Adrenal gland (tissue), 12 donors: Measurements from ENCODE around the gene REEP3. TPM values are rescaled to one million over a fixed set of nuclear protein-coding genes. Genes with fewer than 3 reads are reported as not detected.
"Not testable (repeated sequence)": the region's sequence is repeated elsewhere in the genome, so short reads cannot be mapped to it uniquely, and the experiment has no call there.

ENCODE experiments used
- DNase-seq, 7 donors: peaks; one replicate each; pipeline ENCODE4 v3.0.0-alpha.2; 2019 to 2020
- H3K27ac ChIP-seq, 5 donors: fragments of 200-600 bp; sonication (generic) in 4 of 5; 1 replicate in 3 of 5; 2 replicates in 2 of 5; pipeline versions ENCODE4 v1.5.1 to v1.8.0; 2016 to 2020; ENCODE audit warnings: mild to moderate bottlenecking in 1 of 5
- H3K27me3 ChIP-seq: fragments of 200-600 bp; 2 replicates; pipeline ENCODE4 v1.8.0; 2021
- H3K36me3 ChIP-seq, 2 donors: fragments of 200-600 bp; replicated peaks in 1 of 2; 1 replicate in 1 of 2; 2 replicates in 1 of 2; pipeline versions ENCODE4 v1.5.1 to v1.8.0; 2018 to 2022
- H3K4me1 ChIP-seq, 2 donors: fragments of 200-600 bp; replicated peaks in 1 of 2; 1 replicate in 1 of 2; 2 replicates in 1 of 2; pipeline versions ENCODE4 v1.5.1 to v1.8.0; 2018 to 2021
- H3K4me3 ChIP-seq, 4 donors: fragments of 200-600 bp; sonication (generic) in 3 of 4; one replicate each; pipeline ENCODE4 v1.5.1; 2016 to 2018
- H3K9me3 ChIP-seq, 3 donors: fragments of 200-600 bp; sonication (generic) in 1 of 3; replicated peaks in 1 of 3; 1 replicate in 2 of 3; 2 replicates in 1 of 3; pipeline versions ENCODE4 v1.5.1 to v1.8.0; 2016 to 2021
- POLR2A ChIP-seq, 2 donors: fragments of 450-650 bp; IDR thresholded peaks; one replicate each; pipeline ENCODE4 v1.6.1; 2017; ENCODE audit warnings: antibody characterized with exemption in 2 of 2, mild to moderate bottlenecking in 2 of 2, moderate library complexity in 1 of 2
- WGBS, 4 donors: extraction: QIAGEN DNeasy Blood & Tissue Kit in 2 of 4; methylation state at CpG; one replicate each; pipeline versions ENCODE4 v1.1.5 to v1.1.7; 2013 to 2017; 5-methylcytosine and 5-hydroxymethylcytosine counted together
- intact Hi-C, 2 donors: fragments of 100-400 bp; cut with DNase I; formaldehyde crosslinking; loops; one replicate each; pipeline versions ENCODE4 v1.14.1 to v1.15.0; 2022 to 2023
- polyA plus RNA-seq, 3 donors: library from polyadenylated mRNA; stranded (reverse); fragments of 200-250 nt in 2 of 3; fragments of 350-450 nt in 1 of 3; fragmentation: Illumina TruSeq in 1 of 3; extraction: RNeasy Lipid Tissue Mini Kit (QIAGEN cat#74804) in 1 of 3; gene quantifications; one replicate each; pipeline ENCODE4 v1.2.3, GENCODE V29; 2013 to 2014
- total RNA-seq, 9 donors: library from RNA; depleted of rRNA in 4 of 9; stranded (reverse); fragments of >200 nt in 4 of 9; fragments of 120-200 nt in 1 of 9; fragmentation: NEBNext Ultra II Directional in 1 of 9; extraction: Animal tissue kit (Norgen Biotek cat#: 25700) in 1 of 9; gene quantifications; one replicate each; pipeline versions ENCODE4 v1.1.0 to v1.2.4, GENCODE V29; 2013 to 2023
- TF ChIP-seq, protein P1 (sequence below), 6 experiments: fragments of 450-650 bp in 4 of 6; fragments of 200-600 bp in 2 of 6; sonication (generic) in 1 of 6; IDR thresholded peaks; 1 replicate in 5 of 6; 2 replicates in 1 of 6; pipeline versions ENCODE4 v1.5.1 to v1.8.0; 2016 to 2021; ENCODE audit warnings: antibody characterized with exemption in 6 of 6, mild to moderate bottlenecking in 2 of 6, moderate library complexity in 1 of 6
- donor health status: healthy with polysubstance abuse.
- donor health status: Bipolar disorder and iron deficiency.
- donor health status: DM: yes; HTN: yes; CAD: no.
- donor health status: DM: no; HTN: no; CAD: no.
- donor health status: DM: no; HTN: no; CAD: no.
- donor health status: DM: yes; HTN: yes; CAD: no.

The REEP3 gene
- total and polyA plus RNA-seq, 12 donors = 5.1 to 79.8 (median 48.1) TPM

DNA sequence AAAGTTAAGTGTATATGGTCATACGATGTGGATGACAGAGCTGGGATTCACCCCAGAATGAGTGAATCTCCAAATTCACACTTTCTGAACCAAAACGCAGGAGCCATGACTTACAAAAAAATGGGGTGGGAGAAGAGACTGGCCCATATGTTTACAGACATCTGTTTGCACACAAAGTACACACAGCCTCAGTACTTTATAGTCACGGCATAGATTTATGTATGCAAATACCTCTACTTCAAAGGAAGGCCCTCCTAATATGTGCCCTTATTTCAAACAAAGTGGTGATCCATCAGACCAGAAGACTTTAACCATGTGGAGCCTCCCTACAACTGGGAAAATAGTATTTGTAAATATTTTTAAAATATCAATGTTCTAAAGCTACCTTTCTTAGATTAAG lies 33.2 kb upstream of the REEP3 start:
- TF ChIP-seq POLR2A (IDR thresholded peaks at IDR 0.05) = no peak
- TF ChIP-seq, protein P1, sequence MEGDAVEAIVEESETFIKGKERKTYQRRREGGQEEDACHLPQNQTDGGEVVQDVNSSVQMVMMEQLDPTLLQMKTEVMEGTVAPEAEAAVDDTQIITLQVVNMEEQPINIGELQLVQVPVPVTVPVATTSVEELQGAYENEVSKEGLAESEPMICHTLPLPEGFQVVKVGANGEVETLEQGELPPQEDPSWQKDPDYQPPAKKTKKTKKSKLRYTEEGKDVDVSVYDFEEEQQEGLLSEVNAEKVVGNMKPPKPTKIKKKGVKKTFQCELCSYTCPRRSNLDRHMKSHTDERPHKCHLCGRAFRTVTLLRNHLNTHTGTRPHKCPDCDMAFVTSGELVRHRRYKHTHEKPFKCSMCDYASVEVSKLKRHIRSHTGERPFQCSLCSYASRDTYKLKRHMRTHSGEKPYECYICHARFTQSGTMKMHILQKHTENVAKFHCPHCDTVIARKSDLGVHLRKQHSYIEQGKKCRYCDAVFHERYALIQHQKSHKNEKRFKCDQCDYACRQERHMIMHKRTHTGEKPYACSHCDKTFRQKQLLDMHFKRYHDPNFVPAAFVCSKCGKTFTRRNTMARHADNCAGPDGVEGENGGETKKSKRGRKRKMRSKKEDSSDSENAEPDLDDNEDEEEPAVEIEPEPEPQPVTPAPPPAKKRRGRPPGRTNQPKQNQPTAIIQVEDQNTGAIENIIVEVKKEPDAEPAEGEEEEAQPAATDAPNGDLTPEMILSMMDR (IDR thresholded peaks at IDR 0.05) = no peak
- no peaks in the 10 kb centered on the region for H3K9me3 ChIP-seq
- no peaks in the 10 kb centered on the region for H3K27me3 ChIP-seq
- no peaks in the 10 kb centered on the region for H3K36me3 ChIP-seq
- peaks cover 20 to 46% of the 10 kb centered on the region in 2 donors for H3K4me1 ChIP-seq
- DNase-seq = no peak
- intact Hi-C loops = no loop called here
- WGBS, 4 donors = 87 to 97% (median 95%) methylated on average over 3 of the region's 3 CpGs
- no peak overlapping the region for H3K4me3 ChIP-seq
- no peak overlapping the region for H3K27ac ChIP-seq

DNA sequence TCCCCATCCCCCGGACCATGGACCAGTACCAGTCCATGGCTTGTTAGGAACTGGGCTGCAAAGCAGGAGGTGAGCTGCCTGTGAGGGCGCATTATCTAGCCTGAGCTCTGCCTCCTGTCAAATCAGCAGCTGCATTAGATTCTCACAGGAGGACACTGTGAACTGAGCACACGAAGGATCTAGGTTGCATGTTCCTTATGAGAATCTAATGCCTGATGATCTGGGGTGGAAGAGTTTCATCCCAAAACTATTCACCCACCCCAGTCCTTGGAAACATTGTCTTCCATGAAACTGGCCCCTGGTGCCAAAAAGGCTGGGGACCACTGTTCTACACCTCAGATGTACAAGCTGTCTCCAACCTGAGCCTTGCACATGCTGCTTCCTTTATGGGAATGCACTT lies 31.4 kb upstream of the REEP3 start:
- H3K4me3 ChIP-seq = no peak overlapping the region
- TF ChIP-seq, protein P1 (IDR thresholded peaks at IDR 0.05) = no peak
- TF ChIP-seq POLR2A (IDR thresholded peaks at IDR 0.05) = no peak
- intact Hi-C loops = no loop called here
- peaks cover 20 to 48% of the 10 kb centered on the region in 2 donors for H3K4me1 ChIP-seq
- WGBS, 4 donors = 94 to 100% (median 97%) methylated on average over 2 to 3 of the region's 3 CpGs
- H3K27ac ChIP-seq = no peak overlapping the region
- no peaks in the 10 kb centered on the region for H3K9me3 ChIP-seq
- no peak for DNase-seq
- no peaks in the 10 kb centered on the region for H3K27me3 ChIP-seq
- H3K36me3 ChIP-seq = no peaks in the 10 kb centered on the region

GRCh38 chr10:63491588-63492316 lies 29.4 kb upstream of the REEP3 start:
- peak overlapping the region; percentile 60 to 89 (median 78) for H3K27ac ChIP-seq
- peak in 6 of 7 donors; percentile 46 to 71 (median 61) for DNase-seq

GRCh38 chr10:63492317-63492690 lies 28.9 kb upstream of the REEP3 start:
- H3K4me3 ChIP-seq, H3K9me3 ChIP-seq, H3K36me3 ChIP-seq, H3K27me3 ChIP-seq, intact Hi-C loops: not testable (repeated sequence)
- H3K4me1 ChIP-seq = peaks cover 15 to 29% of the 10 kb centered on the region in 2 donors
- H3K27ac ChIP-seq = peak overlapping the region in 4 of 5 donors; percentile 60 to 89 (median 78)
- WGBS, 4 donors = 41 to 56% (median 49%) methylated on average over 6 of the region's 6 CpGs
- DNase-seq = peak; percentile 55 to 81 (median 68)

More at GRCh38 chr10:63491588-63492316, 29.4 kb upstream of the REEP3 start:
- no peak overlapping the region for H3K4me3 ChIP-seq
- TF ChIP-seq, protein P1 (IDR thresholded peaks at IDR 0.05) = no peak
- TF ChIP-seq POLR2A (IDR thresholded peaks at IDR 0.05) = peak in 1 of 2 donors; percentile 30
- H3K36me3 ChIP-seq = no peaks in the 10 kb centered on the region
- H3K9me3 ChIP-seq = no peaks in the 10 kb centered on the region
- H3K27me3 ChIP-seq = no peaks in the 10 kb centered on the region
- intact Hi-C loops = no loop called here
- WGBS, 4 donors = 43 to 53% (median 48%) methylated on average over 8 of the region's 8 CpGs
- H3K4me1 ChIP-seq = peaks cover 18 to 34% of the 10 kb centered on the region in 2 donors

DNA sequence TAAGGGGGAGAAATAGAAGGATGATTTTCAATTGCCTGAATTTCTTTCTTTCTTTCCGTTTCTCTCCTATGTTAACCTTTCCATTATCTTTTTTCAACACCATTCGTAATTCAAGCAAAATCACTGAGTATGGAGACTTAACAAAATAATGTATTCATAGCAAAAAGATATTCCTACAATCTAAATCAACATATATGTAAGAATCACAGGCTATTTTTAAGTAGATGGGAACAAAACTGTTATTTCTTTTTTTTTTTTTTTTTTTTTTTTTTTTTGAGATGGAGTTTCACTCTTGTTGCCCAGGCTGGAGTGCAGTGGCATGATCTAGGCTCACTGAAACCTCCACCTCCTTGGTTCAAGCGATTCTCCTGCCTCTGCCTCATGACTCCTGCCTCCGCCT lies 28.2 kb upstream of the REEP3 start:
- TF ChIP-seq POLR2A (IDR thresholded peaks at IDR 0.05) = no peak
- no peak overlapping the region for H3K4me3 ChIP-seq
- DNase-seq = no peak
- peak overlapping the region in 3 of 5 donors; percentile 7 to 79 (median 78) for H3K27ac ChIP-seq
- H3K36me3 ChIP-seq = no peaks in the 10 kb centered on the region
- intact Hi-C loops = no loop called here
- no peaks in the 10 kb centered on the region for H3K27me3 ChIP-seq
- H3K4me1 ChIP-seq = peaks cover 15 to 27% of the 10 kb centered on the region in 2 donors
- no peaks in the 10 kb centered on the region for H3K9me3 ChIP-seq
- 76 to 93% (median 91%) methylated on average over 4 of the region's 4 CpGs for WGBS, 4 donors
